ENCODE measurements around the gene FAU.
A peak's percentile ranks its signal among the peaks of the same experiment; 100 is the strongest.
"Not testable (repeated sequence)": the region's sequence is repeated elsewhere in the genome, so short reads cannot be mapped to it uniquely, and the experiment has no call there.

FAU gene

DNA sequence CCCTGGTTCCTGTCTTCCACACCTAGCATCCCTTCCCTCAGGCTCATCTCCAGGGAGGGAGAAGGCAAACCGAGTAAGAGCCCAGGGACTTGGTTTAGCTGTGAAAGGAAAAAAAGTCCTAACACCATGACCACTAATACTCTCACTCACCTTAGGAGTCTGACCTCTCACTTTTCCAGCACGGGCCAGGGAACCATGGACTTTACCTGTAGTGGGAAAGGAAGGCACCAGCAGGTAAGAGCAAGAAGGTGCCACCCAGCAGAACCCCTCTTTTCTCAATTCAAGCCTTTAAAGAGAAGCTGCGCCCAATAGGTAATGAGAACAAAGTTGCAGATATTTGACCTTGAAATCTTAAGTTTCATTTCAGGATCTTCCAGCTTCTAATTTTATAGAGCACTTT, 1.1 kb downstream of the FAU start:
- H3K4me1 Mint-ChIP-seq: peaks cover 19% of the 10 kb centered on the region
- H3K36me3 Mint-ChIP-seq: peaks cover 22% of the 10 kb centered on the region
- H3K27ac Mint-ChIP-seq: peak overlapping the region; percentile 100
- DNase-seq (ENCODE audit: low spot score in 2 of 2) (no peak), ATAC-seq (ENCODE audit: low read depth) (no peak)
- peak overlapping the region; percentile 98 for H3K4me3 Mint-ChIP-seq
- H3K9me3 Mint-ChIP-seq: no peaks in the 10 kb centered on the region
- no peaks in the 10 kb centered on the region for H3K27me3 Mint-ChIP-seq

DNA sequence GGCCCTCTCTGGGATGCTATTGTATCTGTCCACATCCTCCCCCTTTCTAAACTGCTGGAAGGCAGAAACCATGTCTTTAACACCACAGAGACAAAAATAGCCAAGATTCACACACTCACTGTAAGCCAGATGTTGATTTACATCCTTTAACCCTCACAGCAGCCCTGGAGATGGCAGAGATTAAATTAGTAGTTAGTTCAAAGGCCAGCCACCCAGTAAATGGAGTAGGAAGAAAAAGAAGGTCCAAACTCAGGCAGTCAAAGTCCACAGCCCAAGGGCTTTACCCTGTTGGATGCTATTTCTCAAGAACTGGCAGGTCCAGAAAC, 2.3 kb downstream of the FAU start:
- Mint-ChIP-seq H3K4me1 (peaks cover 19% of the 10 kb centered on the region), H3K4me3 (no peak overlapping the region)

DNA sequence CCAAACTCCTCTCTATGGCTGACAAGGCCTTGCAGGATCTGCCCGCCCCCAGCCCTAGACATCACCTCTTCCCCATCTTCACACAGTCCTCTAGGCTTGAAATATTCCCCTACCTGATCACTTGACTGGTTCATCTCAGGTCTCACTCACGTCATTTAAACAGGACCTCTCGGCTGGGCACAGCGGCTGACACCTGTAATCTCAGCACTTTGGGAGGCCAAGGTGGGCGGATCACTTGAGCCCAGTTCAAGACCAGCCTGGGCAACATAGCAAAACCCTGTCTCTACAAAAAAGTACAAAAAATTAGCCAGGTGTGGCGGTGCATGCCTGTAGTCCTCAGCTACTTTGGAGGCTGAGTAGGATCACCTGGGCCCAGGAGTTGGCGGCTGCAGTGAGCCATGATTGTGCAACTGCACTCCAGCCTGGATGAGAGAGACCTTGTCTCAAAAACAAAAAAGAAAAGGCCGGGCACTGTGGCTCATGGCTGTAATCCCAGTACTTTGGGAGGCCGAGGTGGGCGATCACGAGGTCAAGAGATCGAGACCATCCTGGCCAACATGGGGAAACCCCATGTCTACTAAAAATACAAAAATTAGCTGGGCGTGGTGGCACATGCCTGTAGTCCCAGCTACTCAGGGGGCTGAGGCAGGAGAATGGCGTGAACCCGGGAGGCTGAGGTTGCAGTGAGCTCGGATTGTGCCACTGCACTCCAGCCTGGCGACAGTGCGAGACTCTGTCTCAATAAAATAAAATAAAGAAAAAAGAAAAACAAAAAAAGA, 2.9 kb downstream of the FAU start:
- peaks cover 19% of the 10 kb centered on the region for H3K4me1 Mint-ChIP-seq
- not testable (repeated sequence) for H3K9me3 Mint-ChIP-seq; ATAC-seq (ENCODE audit: low read depth); H3K4me3 Mint-ChIP-seq; DNase-seq (ENCODE audit: low spot score in 2 of 2); H3K27me3 Mint-ChIP-seq
- peak overlapping the region; percentile 64 for H3K27ac Mint-ChIP-seq
- peaks cover 20% of the 10 kb centered on the region for H3K36me3 Mint-ChIP-seq

More for the DNA sequence above, 2.3 kb downstream of the FAU start:
- no peaks in the 10 kb centered on the region for H3K27me3 Mint-ChIP-seq
- H3K27ac Mint-ChIP-seq: no peak overlapping the region
- H3K9me3 Mint-ChIP-seq: no peaks in the 10 kb centered on the region
- no peak for ATAC-seq (ENCODE audit: low read depth)
- DNase-seq (ENCODE audit: low spot score in 2 of 2): no peak
- peaks cover 20% of the 10 kb centered on the region for H3K36me3 Mint-ChIP-seq

DNA sequence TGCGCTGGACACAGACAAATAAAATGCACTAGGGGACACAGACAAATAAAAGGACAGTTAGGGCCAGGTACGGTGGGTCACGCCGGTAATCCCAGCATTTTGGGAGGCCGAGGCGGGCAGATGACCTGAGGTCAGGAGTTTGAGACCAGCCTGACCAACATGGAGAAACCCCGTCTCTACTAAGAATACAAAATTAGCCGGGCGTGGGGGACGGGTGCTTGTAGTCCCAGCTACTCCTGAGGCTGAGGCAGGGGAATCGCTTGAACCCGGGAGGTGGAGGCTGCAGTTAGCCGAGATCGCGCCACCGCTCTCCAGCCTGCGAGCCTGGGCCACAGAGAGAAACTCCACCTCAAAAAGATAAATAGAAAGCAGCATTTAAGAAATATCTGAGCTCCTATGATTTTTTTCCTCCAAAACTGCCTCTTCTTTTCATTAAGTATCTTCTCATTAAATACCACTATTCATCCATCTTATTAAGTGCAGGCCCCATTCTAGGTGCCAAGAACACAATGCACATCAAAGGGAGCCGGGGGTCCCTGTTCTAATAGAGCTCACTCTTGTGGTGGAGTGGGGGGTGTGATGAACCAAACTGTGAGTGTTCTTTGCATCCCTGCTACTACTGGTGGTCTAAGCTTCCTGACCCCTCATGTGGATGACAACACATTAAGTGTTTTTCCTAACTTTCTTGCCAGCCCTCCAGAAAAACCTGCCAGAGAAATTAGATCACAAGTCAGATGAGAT, 3.7 kb downstream of the FAU start:
- Mint-ChIP-seq H3K36me3 (peaks cover 20% of the 10 kb centered on the region), H3K27me3 (no peaks in the 10 kb centered on the region)

DNA sequence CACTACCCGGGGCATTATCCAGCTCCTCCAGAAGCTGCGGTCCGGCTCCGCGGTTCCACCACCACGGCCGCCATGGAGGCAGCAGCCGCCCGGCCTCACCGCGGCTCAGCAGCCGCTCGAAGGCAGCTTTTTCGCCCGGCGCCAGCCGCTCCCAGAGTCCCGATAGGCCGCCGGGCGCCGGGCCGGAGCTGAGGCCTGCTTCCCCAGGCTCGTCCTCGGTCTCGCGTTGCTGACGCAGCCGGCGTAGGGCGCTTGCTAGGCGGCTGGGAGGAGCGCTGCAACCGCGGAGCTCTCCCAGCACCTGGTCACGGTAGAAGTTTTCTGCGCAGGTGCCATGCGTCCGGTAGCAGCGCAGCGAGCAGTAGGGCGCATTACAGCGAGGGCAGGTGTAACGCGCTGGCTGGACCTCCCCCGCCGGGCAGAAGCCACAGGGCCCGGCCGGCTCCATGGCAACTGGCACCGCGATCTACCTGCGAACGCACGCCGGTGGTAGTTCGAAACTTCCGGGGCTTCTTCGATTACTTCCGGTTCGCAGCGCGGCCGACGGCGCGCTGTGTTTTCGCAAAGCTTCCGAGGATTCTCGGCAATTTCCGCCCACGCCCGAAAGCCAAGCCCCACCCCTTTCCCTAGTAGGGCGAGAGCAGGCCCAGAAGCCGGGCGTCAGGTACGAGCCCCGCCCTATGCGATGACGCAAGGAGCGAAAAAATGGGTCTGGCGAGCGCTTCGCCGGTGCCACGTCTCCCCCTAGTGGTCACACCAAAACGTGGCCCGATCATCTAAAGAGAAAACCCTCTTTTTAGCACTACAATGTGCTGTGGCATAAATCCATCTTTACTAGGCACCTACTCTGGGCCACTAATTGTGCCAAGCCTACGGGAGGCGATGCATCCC, 4.5 kb downstream of the FAU start, which contains the start of gene ZNHIT2:
Gene ZNHIT2 (minus strand): TSS at position 496 of the 891 bp plus-strand sequence. CDS start 48 bp downstream, at position 448.
- peak; percentile 98 to 99 for DNase-seq (ENCODE audit: low spot score in 2 of 2)
- Mint-ChIP-seq H3K4me3 (peak within 1 kb of the TSS; percentile 88), H3K4me1 (peaks cover 26% of the 10 kb centered on the region), H3K27ac (peak within 1 kb of the TSS; percentile 95), H3K9me3 (no peaks in the 10 kb centered on the region), H3K36me3 (peaks cover 20% of the 10 kb centered on the region), H3K27me3 (no peaks in the 10 kb centered on the region)
- peak; percentile 67 for ATAC-seq (ENCODE audit: low read depth)

More for the DNA sequence above, 3.7 kb downstream of the FAU start:
- no peak for ATAC-seq (ENCODE audit: low read depth)
- H3K9me3 Mint-ChIP-seq: no peaks in the 10 kb centered on the region
- peak overlapping the region; percentile 88 for H3K4me3 Mint-ChIP-seq
- H3K27ac Mint-ChIP-seq: peak overlapping the region; percentile 95
- DNase-seq (ENCODE audit: low spot score in 2 of 2): no peak
- H3K4me1 Mint-ChIP-seq: peaks cover 22% of the 10 kb centered on the region

DNA sequence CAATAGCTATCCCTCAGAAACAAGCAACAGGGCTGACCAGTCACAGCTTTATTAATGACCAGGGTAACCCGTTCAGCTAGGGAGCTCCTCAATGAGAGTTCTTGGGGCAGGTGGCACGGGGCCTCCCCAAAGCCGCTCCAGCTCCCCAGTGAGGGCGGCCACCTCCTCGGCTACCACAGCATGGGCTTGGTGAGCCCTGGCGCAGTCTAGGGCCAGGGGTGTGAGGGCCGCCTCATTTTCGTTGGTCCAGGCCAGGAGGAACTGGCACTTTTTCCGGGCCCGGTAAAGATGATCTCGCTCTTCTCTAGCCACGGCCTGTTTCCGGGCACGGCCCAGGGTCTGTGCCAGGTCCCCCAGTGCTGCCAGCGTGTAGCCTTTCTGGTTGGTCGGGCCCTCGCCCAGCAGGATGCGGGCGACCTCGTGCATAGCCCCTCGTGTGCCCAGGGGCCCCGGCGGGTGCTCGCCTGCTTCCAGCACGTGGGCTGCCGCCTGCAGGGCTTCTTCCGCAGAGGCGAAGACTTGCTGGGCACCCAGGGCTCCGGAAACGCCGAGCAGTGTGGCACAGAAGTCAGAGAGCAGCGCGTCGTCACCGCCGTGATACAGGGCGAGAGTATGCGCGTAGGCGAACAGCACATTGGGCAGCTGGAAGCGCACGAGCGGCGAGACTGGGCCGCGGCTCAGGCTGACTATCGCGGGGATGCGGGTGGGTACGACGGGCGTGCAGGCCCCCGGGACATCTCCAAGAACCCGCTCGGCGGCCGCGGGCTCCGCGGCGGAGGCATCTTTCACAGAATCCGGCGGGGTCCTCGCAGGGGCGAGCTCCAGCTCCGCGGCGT, 5.3 kb downstream of the FAU start:
- peak in 1 of 2 donors; percentile 38 for DNase-seq (ENCODE audit: low spot score in 2 of 2)
- H3K27ac Mint-ChIP-seq: peak overlapping the region; percentile 95
- no peaks in the 10 kb centered on the region for H3K27me3 Mint-ChIP-seq
- peak; percentile 2 for ATAC-seq (ENCODE audit: low read depth)
- H3K4me3 Mint-ChIP-seq: peak overlapping the region; percentile 88
- H3K4me1 Mint-ChIP-seq: peaks cover 23% of the 10 kb centered on the region
- peaks cover 15% of the 10 kb centered on the region for H3K36me3 Mint-ChIP-seq
- H3K9me3 Mint-ChIP-seq: no peaks in the 10 kb centered on the region

DNA sequence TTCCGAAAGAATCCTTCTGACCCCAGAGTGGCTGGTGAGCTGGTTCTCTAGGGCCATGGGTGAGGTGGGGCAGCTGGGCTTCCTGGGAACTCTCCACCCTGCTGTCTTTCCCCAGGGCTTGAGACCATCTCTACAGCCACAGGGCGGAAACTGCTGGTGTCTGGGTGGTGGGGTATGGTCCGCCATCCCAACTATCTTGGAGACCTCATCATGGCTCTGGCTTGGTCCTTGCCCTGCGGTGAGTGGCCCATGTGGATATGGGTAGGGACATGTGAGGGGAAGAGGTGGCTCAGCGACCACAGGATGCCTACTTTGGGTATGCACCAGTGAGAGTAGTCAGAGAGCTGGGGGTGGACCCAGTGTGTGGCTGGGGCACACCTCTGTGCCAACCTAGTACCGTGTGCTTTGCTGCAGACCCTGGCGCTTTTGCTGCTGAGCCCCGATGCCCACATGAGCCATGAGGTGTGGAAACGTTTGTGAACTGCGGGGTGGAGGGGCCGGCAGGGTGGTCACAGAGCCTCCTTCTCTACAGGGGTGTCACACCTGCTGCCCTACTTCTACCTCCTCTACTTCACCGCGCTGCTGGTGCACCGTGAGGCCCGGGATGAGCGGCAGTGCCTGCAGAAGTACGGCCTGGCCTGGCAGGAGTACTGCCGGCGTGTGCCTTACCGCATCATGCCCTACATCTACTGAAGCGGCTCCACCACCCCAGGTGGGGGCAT, 6.4 kb downstream of the FAU start:
- Mint-ChIP-seq H3K9me3 (no peaks in the 10 kb centered on the region), H3K4me3 (peak overlapping the region; percentile 47), H3K36me3 (peaks cover 10% of the 10 kb centered on the region), H3K4me1 (peaks cover 20% of the 10 kb centered on the region), H3K27me3 (no peaks in the 10 kb centered on the region), H3K27ac (no peak overlapping the region)
- no peak for ATAC-seq (ENCODE audit: low read depth)
- no peak for DNase-seq (ENCODE audit: low spot score in 2 of 2)

DNA sequence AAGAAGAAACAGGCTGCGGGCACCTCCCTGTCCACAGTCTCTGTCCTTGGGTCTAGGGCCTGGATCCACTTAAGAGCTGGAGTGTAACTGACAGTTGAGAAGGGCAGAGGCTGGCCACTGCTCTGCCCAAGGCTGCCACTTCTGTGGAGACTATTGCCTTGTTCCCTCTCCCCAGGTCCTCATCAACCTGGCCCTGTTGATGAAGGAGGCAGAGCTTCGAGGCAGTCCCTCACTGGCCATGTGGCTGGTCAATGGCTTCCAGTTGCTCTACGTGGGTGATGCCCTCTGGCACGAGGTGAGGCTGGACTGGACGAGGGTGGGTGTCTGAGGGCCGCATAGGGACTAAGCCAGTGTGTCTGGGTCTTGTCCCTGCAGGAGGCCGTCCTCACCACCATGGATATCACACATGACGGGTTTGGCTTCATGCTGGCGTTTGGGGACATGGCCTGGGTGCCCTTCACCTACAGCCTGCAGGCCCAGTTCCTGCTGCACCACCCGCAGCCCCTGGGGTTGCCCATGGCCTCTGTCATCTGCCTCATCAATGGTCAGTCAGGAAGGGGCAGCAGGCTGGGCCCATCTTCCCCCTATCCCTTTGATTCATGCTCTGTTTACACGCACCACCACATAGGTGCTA, 7.3 kb downstream of the FAU start:
- DNase-seq (ENCODE audit: low spot score in 2 of 2): no peak
- Mint-ChIP-seq H3K27me3 (no peaks in the 10 kb centered on the region), H3K36me3 (peaks cover 8% of the 10 kb centered on the region), H3K4me3 (no peak overlapping the region), H3K4me1 (peaks cover 26% of the 10 kb centered on the region), H3K27ac (no peak overlapping the region), H3K9me3 (no peaks in the 10 kb centered on the region)
- ATAC-seq (ENCODE audit: low read depth): no peak

DNA sequence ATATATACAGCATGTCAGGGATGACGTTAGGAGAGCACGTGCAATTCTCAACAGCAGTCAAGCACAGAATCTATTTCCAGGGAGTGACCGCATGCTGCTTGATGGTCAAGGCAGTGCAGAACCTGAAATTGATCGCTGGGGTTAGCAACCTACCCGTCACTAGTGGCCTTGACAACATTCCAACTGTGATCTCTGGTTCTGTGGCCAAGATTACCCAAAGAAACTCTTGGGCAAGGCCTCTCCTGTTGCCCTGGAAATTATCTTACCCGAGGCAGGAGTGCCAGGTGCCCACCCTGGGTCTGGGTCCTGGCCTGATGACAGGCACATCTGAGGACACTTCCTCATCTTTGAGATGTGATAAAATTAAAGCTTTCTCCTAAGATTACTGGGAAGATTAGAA, 8.1 kb downstream of the FAU start:
- Mint-ChIP-seq H3K4me1 (peaks cover 26% of the 10 kb centered on the region), H3K27ac (no peak overlapping the region), H3K36me3 (peaks cover 8% of the 10 kb centered on the region), H3K27me3 (no peaks in the 10 kb centered on the region), H3K9me3 (no peaks in the 10 kb centered on the region), H3K4me3 (peak overlapping the region; percentile 5)
- DNase-seq (ENCODE audit: low spot score in 2 of 2) (no peak), ATAC-seq (ENCODE audit: low read depth) (no peak)

DNA sequence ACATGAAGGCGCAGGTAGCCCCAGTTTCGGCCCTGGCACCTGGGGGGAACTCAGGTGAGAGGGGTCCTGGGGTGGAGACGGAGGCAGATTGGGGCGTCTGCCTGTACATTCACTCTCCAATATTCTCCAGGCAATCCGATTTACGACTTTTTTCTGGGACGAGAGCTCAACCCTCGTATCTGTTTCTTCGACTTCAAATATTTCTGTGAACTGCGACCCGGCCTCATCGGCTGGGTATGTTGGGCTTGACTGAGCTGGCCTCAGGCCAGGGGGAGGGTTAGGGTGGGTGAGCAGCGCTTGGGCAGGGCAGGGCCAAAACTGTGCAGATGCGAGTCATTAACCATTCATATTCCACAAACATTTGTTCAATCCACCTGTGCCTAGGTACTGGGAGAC, 8.6 kb downstream of the FAU start:
- ATAC-seq (ENCODE audit: low read depth): no peak
- Mint-ChIP-seq H3K27ac (peak overlapping the region; percentile 92), H3K36me3 (peaks cover 3% of the 10 kb centered on the region), H3K4me3 (peak overlapping the region; percentile 92), H3K4me1 (peaks cover 26% of the 10 kb centered on the region), H3K9me3 (no peaks in the 10 kb centered on the region), H3K27me3 (no peaks in the 10 kb centered on the region)
- DNase-seq (ENCODE audit: low spot score in 2 of 2): no peak

DNA sequence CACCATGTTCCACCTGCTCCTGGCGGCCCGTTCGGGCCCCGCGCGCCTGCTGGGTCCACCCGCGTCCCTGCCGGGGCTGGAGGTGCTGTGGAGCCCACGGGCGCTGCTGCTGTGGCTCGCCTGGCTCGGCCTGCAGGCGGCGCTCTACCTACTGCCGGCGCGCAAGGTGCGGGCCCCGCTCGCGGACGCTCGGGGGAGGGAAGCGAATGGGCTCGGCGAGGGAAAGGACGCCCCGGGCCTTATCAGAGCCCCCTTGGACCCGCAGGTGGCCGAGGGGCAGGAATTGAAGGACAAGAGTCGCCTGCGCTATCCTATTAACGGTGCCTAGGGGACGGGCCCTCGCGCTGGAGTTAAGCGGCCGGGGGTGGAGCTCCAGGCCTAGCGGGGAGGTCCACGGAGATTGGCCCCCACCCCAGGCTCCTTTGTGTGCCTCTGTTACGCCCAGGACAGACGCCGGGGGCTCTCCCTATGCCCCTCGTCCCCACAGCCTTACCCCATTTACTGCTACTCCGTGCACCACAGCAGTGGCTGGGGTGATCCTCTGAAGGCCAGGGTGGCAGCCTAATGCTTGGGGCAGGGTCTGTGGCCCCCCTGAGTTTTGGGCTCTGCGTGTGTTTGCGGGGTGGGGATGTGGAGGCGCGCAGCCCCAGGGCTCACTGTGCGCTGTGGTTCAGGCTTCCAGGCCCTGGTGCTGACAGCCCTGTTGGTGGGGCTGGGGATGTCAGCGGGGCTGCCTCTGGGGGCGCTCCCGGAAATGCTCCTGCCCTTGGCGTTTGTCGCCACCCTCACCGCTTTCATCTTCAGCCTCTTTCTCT, 9.2 kb downstream of the FAU start:
- no peaks in the 10 kb centered on the region for H3K27me3 Mint-ChIP-seq
- peak; percentile 51 for ATAC-seq (ENCODE audit: low read depth)
- H3K4me3 Mint-ChIP-seq: peak overlapping the region; percentile 92
- peaks cover 23% of the 10 kb centered on the region for H3K4me1 Mint-ChIP-seq
- H3K9me3 Mint-ChIP-seq: no peaks in the 10 kb centered on the region
- peak; percentile 76 to 82 for DNase-seq (ENCODE audit: low spot score in 2 of 2)
- peaks cover under 1% of the 10 kb centered on the region for H3K36me3 Mint-ChIP-seq
- H3K27ac Mint-ChIP-seq: peak overlapping the region; percentile 92
